Mucosa of descending colon (tissue), 3 donors: ENCODE results near the gene SF3A2. TPM values are rescaled to one million over a fixed set of nuclear protein-coding genes. Genes with fewer than 3 reads are reported as not detected.

Source experiments
- ATAC-seq: fragments of 200-7000 bp; cut with Tn5 transposase; one replicate; pipeline ENCODE4 v1.9.1; 2020; ENCODE audit warnings: mild to moderate bottlenecking, moderate library complexity
- DNase-seq, 3 donors: peaks; one replicate each; pipeline ENCODE4 v3.0.0-alpha.2; 2020
- H3K36me3 ChIP-seq: fragments of 200-600 bp; one replicate; pipeline ENCODE4 v1.8.0; 2021; ENCODE audit warnings: low read depth, mild to moderate bottlenecking
- H3K4me1 ChIP-seq: fragments of 200-600 bp; one replicate; pipeline ENCODE4 v1.8.0; 2021; ENCODE audit warnings: low read depth, mild to moderate bottlenecking
- H3K4me3 ChIP-seq: fragments of 200-600 bp; one replicate; pipeline ENCODE4 v1.8.0; 2021; ENCODE audit warnings: mild to moderate bottlenecking
- H3K9me3 ChIP-seq: fragments of 200-600 bp; one replicate; pipeline ENCODE4 v1.8.0; 2021; ENCODE audit warnings: mild to moderate bottlenecking
- intact Hi-C, 2 donors: fragments of 100-400 bp; cut with DNase I in 1 of 2; cut with micrococcal nuclease in 1 of 2; formaldehyde crosslinking; loops; one replicate each; pipeline versions ENCODE4 v1.11.0 to v1.11.1; 2022; cut with DNase I, micrococcal nuclease
- total RNA-seq, 3 donors: library from RNA; stranded (reverse); fragmentation: NEBNext Ultra II Directional in 2 of 3; extraction: Animal tissue kit (Norgen Biotek cat#: 25700) in 2 of 3; gene quantifications; one replicate each; pipeline versions ENCODE4 v1.2.1 to v1.2.4, GENCODE V29; 2021 to 2023
- TF ChIP-seq, protein P1 (sequence below): fragments of 200-600 bp; IDR thresholded peaks from one replicate; pipeline ENCODE4 v1.8.0; 2022; ENCODE audit warnings: antibody characterized with exemption, mild to moderate bottlenecking
- donor health status: DM: no; HTN: no; CAD: no; lungs with moderate emphysema.
- donor health status: DM: no; HTN: no; CAD: no.
- donor health status: DM: no; HTN: yes; CAD: no.

The SF3A2 gene
- total RNA-seq, 3 donors from 2014 or later, result 60.6 to 81.2 (median 68.2) TPM

DNA sequence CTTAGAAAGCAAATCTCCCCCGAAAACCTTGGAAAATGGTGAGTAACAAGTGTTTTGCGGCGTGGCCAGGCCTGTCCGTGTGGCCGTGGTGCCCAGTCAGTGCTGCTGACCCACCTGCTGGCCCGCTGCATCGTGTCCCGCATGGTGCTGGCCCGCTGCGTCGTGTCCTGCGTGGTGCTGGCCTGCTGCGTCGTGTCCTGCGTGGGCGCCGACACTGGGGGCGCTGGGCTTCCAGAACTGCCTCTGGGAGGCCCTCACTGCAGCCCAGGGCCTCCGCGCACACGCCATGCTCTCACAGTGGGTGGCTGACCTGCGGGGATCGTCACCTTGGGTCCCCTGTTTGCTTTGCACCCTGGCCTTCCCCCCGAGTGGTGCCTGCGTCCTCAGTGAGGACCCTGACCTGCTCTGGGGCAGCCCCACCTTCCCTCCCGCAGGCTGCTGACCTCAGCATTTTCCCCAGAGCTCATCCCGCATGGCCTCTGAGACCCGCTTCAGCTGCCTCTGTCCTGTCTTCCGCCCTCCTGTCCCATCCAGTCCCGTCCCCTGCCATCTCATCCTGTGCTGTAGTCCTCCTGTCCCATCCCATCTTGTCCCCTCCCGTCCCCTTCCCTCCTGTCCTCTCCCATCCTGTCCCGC lies 11.1 kb upstream of the SF3A2 start:
- DNase-seq, result no peak
- Histone ChIP-seq H3K4me1 (no peaks in the 10 kb centered on the region), H3K9me3 (no peaks in the 10 kb centered on the region), H3K36me3 (peaks cover 10% of the 10 kb centered on the region), H3K4me3 (no peak overlapping the region)
- intact Hi-C loops, result no loop called here
- TF ChIP-seq, protein P1, sequence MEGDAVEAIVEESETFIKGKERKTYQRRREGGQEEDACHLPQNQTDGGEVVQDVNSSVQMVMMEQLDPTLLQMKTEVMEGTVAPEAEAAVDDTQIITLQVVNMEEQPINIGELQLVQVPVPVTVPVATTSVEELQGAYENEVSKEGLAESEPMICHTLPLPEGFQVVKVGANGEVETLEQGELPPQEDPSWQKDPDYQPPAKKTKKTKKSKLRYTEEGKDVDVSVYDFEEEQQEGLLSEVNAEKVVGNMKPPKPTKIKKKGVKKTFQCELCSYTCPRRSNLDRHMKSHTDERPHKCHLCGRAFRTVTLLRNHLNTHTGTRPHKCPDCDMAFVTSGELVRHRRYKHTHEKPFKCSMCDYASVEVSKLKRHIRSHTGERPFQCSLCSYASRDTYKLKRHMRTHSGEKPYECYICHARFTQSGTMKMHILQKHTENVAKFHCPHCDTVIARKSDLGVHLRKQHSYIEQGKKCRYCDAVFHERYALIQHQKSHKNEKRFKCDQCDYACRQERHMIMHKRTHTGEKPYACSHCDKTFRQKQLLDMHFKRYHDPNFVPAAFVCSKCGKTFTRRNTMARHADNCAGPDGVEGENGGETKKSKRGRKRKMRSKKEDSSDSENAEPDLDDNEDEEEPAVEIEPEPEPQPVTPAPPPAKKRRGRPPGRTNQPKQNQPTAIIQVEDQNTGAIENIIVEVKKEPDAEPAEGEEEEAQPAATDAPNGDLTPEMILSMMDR, result no peak
- no peak for ATAC-seq

DNA sequence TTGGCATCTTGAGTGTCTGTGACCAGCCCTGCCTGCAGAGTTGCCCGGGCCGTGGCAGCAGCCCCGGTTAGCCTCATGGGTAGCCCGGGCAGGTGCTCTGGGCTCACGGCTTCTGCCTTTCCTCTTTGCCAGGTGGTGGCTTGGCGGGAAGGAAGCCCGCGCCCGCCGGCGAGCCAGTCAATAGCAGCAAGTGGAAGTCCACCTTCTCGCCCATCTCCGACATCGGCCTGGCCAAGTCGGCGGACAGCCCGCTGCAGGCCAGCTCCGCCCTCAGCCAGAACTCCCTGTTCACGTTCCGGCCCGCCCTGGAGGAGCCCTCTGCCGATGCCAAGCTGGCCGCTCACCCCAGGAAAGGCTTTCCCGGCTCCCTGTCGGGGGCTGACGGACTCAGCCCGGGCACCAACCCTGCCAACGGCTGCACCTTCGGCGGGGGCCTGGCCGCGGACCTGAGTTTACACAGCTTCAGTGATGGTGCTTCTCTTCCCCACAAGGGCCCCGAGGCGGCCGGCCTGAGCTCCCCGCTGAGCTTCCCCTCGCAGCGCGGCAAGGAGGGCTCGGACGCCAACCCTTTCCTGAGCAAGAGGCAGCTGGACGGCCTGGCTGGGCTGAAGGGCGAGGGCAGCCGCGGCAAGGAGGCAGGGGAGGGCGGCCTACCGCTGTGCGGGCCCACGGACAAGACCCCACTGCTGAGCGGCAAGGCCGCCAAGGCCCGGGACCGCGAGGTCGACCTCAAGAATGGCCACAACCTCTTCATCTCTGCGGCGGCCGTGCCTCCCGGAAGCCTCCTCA lies 10.4 kb upstream of the SF3A2 start:
- intact Hi-C loops, result no loop called here
- Histone ChIP-seq H3K4me3 (no peak overlapping the region), H3K36me3 (peaks cover 6% of the 10 kb centered on the region), H3K4me1 (no peaks in the 10 kb centered on the region), H3K9me3 (no peaks in the 10 kb centered on the region)
- ATAC-seq (no peak), DNase-seq (no peak)
- TF ChIP-seq, protein P1, result no peak

DNA sequence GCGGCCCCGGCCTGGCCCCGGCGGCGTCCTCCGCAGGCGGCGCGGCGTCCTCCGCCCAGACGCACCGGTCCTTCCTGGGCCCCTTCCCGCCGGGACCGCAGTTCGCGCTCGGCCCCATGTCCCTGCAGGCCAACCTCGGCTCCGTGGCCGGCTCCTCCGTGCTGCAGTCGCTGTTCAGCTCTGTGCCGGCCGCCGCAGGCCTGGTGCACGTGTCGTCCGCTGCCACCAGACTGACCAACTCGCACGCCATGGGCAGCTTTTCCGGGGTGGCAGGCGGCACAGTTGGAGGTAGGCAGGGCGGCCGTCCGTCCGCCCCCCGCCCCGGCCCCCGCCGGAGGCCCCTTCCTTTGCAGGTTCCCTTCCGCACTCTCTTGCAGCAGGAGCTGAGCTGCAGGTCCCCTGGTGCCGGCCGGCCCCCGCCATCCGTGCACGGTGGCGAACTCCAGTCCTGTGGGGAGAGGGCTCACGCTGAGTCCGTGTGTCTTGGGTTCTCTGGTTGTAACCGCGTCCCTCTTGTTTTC lies 9.7 kb upstream of the SF3A2 start:
- peaks cover 6% of the 10 kb centered on the region for H3K36me3 ChIP-seq
- intact Hi-C loops, result no loop called here
- H3K4me3 ChIP-seq, result no peak overlapping the region
- TF ChIP-seq, protein P1, result no peak
- H3K4me1 ChIP-seq, result no peaks in the 10 kb centered on the region
- no peaks in the 10 kb centered on the region for H3K9me3 ChIP-seq
- DNase-seq (no peak), ATAC-seq (no peak)

GRCh38 chr19:2227415-2228156 lies 9.0 kb upstream of the SF3A2 start:
- H3K4me3 ChIP-seq, result no peak overlapping the region
- H3K9me3 ChIP-seq, result no peaks in the 10 kb centered on the region
- H3K4me1 ChIP-seq, result no peaks in the 10 kb centered on the region
- TF ChIP-seq, protein P1, result no peak
- intact Hi-C loops, result no loop called here
- DNase-seq (no peak), ATAC-seq (peak; percentile 6)
- H3K36me3 ChIP-seq, result peaks cover 7% of the 10 kb centered on the region

DNA sequence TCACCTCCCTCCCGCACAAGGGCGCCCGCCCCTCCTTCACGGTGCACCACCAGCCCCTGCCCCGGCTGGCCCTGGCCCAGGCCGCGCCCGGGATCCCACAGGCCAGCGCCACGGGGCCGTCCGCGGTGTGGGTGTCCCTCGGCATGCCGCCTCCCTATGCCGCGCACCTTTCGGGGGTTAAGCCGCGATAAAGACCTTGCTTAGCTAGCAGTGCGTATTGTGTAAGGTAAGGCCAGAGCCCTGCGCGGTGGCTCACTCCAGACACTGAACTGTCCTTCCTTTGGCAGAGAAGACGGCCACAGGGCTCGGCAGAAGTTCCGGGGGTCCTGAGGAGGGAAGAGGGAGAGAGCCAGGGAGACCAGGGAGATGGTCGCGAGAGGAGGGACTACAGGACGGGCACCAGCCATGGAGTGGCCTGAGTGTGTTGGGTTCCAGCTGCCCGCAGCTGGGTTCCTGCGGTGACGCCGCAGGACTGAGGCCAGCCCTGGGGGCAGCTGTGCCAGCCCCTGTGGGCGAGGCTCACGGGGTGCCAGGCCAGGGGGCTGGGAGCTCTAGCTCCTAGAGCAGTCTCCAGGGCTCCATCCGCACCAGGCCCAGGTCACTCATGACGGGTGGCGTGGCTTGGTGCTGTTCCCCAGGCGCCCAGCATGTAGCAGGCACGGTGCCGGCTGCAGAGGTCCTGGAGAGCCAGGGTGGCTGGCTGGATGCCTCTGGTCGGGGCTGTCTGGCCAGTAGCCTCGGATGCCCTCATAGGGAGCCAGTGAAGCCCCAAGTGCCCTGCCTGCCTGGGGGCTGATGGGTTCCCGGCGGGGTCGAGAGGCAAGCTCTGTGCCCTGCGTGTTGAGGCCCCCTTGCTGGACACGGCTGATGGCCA lies 8.2 kb upstream of the SF3A2 start:
- H3K4me3 ChIP-seq, result no peak overlapping the region
- TF ChIP-seq, protein P1, result no peak
- no peaks in the 10 kb centered on the region for H3K4me1 ChIP-seq
- DNase-seq (no peak), ATAC-seq (no peak)
- H3K36me3 ChIP-seq, result peaks cover 8% of the 10 kb centered on the region
- intact Hi-C loops, result no loop called here
- H3K9me3 ChIP-seq, result no peaks in the 10 kb centered on the region
